AG09309 (cell line): ENCODE results near the gene SOX6.

Experiments used
- DNase-seq: peaks from one replicate; pipeline ENCODE4 v3.0.0-alpha.2; 2010; ENCODE audit warnings: low read depth
- H3K4me3 ChIP-seq: 2 replicates; pipeline ENCODE4 v1.5.1; 2011; ENCODE audit warnings: mild to moderate bottlenecking, low read depth, low read length, moderate library complexity; ENCODE audit not compliant: control insufficient read depth
- CTCF ChIP-seq: IDR thresholded peaks from 2 replicates; pipeline ENCODE4 v1.5.1; 2011; ENCODE audit warnings: mild to moderate bottlenecking, low read depth, low read length, inconsistent platforms; ENCODE audit not compliant: insufficient read depth, control insufficient read depth; ENCODE audit errors: missing control alignments

SOX6 gene

GRCh38 chr11:16043617-16044016 lies 312.7 kb downstream of the SOX6 start:
- DNase-seq = no peak
- no peak for TF ChIP-seq CTCF
- no peak overlapping the region for H3K4me3 ChIP-seq

GRCh38 chr11:16041207-16041606 lies 315.1 kb downstream of the SOX6 start:
- TF ChIP-seq CTCF = no peak
- H3K4me3 ChIP-seq = no peak overlapping the region
- no peak for DNase-seq

- no peak for DNase-seq
- no peak for TF ChIP-seq CTCF
- H3K4me3 ChIP-seq = no peak overlapping the region
These were observed 316.2 kb downstream of the SOX6 start for GRCh38 chr11:16040151-16040550.

- TF ChIP-seq CTCF = no peak
- H3K4me3 ChIP-seq = no peak overlapping the region
- DNase-seq = no peak
These were observed 319.2 kb downstream of the SOX6 start for GRCh38 chr11:16037179-16037578.

GRCh38 chr11:16036218-16036617 lies 320.1 kb downstream of the SOX6 start:
- TF ChIP-seq CTCF = no peak
- H3K4me3 ChIP-seq = no peak overlapping the region

GRCh38 chr11:16034074-16034473 lies 322.3 kb downstream of the SOX6 start:
- no peak for TF ChIP-seq CTCF
- no peak for DNase-seq
- no peak overlapping the region for H3K4me3 ChIP-seq

More at GRCh38 chr11:16036218-16036617, 320.1 kb downstream of the SOX6 start:
- DNase-seq = no peak

GRCh38 chr11:16032974-16033373 lies 323.4 kb downstream of the SOX6 start:
- no peak for TF ChIP-seq CTCF
- DNase-seq = no peak
- H3K4me3 ChIP-seq = no peak overlapping the region
